ENCODE results near the gene GAS2.

Gene GAS2

GRCh38 chr11:22674470-22675439 is 8.3 kb downstream of the GAS2 start:
- DNase-seq: no peak

GRCh38 chr11:22677153-22677903 is 10.9 kb downstream of the GAS2 start:
- DNase-seq: no peak

- DNase-seq: no peak
These were observed 14.2 kb downstream of the GAS2 start for GRCh38 chr11:22680628-22681027.

GRCh38 chr11:22681281-22681812 is 14.9 kb downstream of the GAS2 start:
- no peak for DNase-seq

- DNase-seq: no peak
These were observed 17.7 kb downstream of the GAS2 start for GRCh38 chr11:22684082-22684481.

GRCh38 chr11:22685111-22685510 is 18.7 kb downstream of the GAS2 start:
- no peak for DNase-seq

- no peak for DNase-seq
These were observed 22.5 kb downstream of the GAS2 start for GRCh38 chr11:22688914-22689313.

GRCh38 chr11:22690257-22690656 is 23.8 kb downstream of the GAS2 start:
- DNase-seq: no peak

- peak; percentile 54 for DNase-seq
These were observed 24.5 kb downstream of the GAS2 start for GRCh38 chr11:22690871-22691270.

GRCh38 chr11:22699388-22699787 is 33.0 kb downstream of the GAS2 start:
- no peak for DNase-seq

GRCh38 chr11:22702031-22702430 is 35.6 kb downstream of the GAS2 start:
- no peak for DNase-seq

GRCh38 chr11:22703040-22703439 is 36.6 kb downstream of the GAS2 start:
- no peak for DNase-seq

- DNase-seq: no peak
These were observed 37.2 kb downstream of the GAS2 start for GRCh38 chr11:22703591-22703990.

- DNase-seq: no peak
These were observed 40.9 kb downstream of the GAS2 start for GRCh38 chr11:22707119-22707899.

GRCh38 chr11:22711071-22711770 is 44.8 kb downstream of the GAS2 start:
- DNase-seq: no peak

- DNase-seq: no peak
These were observed 45.5 kb downstream of the GAS2 start for GRCh38 chr11:22711880-22712279.

- no peak for DNase-seq
These were observed 46.9 kb downstream of the GAS2 start for GRCh38 chr11:22713336-22713735.

- DNase-seq: no peak
These were observed 49.6 kb downstream of the GAS2 start for GRCh38 chr11:22715971-22716370.

GRCh38 chr11:22720457-22720856 is 54.0 kb downstream of the GAS2 start:
- no peak for DNase-seq

- DNase-seq: no peak
These were observed 56.9 kb downstream of the GAS2 start for GRCh38 chr11:22723274-22723673.

- no peak for DNase-seq
These were observed 58.7 kb downstream of the GAS2 start for GRCh38 chr11:22725079-22725478.
